Neuron (in vitro differentiated cells): ENCODE results near the gene TIAM2.
A peak's percentile ranks its signal among the peaks of the same experiment; 100 is the strongest.

ENCODE experiments used
- H2AFZ ChIP-seq: one replicate; pipeline ENCODE4 v1.6.1; 2013; ENCODE audit warnings: low read depth, mild to moderate bottlenecking, inconsistent platforms, low read length, moderate library complexity
- H3K27me3 ChIP-seq: one replicate; pipeline ENCODE4 v1.6.1; 2013; ENCODE audit warnings: low read length; ENCODE audit not compliant: insufficient read depth
- H3K36me3 ChIP-seq: one replicate; pipeline ENCODE4 v1.6.1; 2013; ENCODE audit warnings: low read length; ENCODE audit not compliant: insufficient read depth
- H3K4me1 ChIP-seq: one replicate; pipeline ENCODE4 v1.6.1; 2013; ENCODE audit warnings: low read length; ENCODE audit not compliant: insufficient read depth
- H3K4me3 ChIP-seq: 2 replicates; pipeline ENCODE4 v1.5.1; 2013; ENCODE audit warnings: mild to moderate bottlenecking, low read length, moderate library complexity
- H3K9me3 ChIP-seq: one replicate; pipeline ENCODE4 v1.6.1; 2013; ENCODE audit warnings: low read length

TIAM2 gene

GRCh38 chr6:155147958-155148663, 153.0 kb downstream of the TIAM2 start:
- peaks cover 19% of the 10 kb centered on the region for H3K36me3 ChIP-seq
- no peak overlapping the region for H3K4me3 ChIP-seq
- no peaks in the 10 kb centered on the region for H3K9me3 ChIP-seq
- peaks cover 17% of the 10 kb centered on the region for H3K4me1 ChIP-seq
- no peak overlapping the region for H2AFZ ChIP-seq
- H3K27me3 ChIP-seq = no peaks in the 10 kb centered on the region

- Histone ChIP-seq H3K9me3 (no peaks in the 10 kb centered on the region), H3K4me1 (peaks cover 10% of the 10 kb centered on the region), H3K4me3 (no peak overlapping the region), H3K36me3 (peaks cover 6% of the 10 kb centered on the region), H3K27me3 (no peaks in the 10 kb centered on the region), H2AFZ (no peak overlapping the region)
Observed at GRCh38 chr6:155150967-155151671, 156.0 kb downstream of the TIAM2 start.

GRCh38 chr6:155152211-155153076, 157.3 kb downstream of the TIAM2 start:
- Histone ChIP-seq H3K27me3 (no peaks in the 10 kb centered on the region), H2AFZ (no peak overlapping the region), H3K36me3 (peaks cover 6% of the 10 kb centered on the region), H3K4me3 (no peak overlapping the region), H3K4me1 (peaks cover 10% of the 10 kb centered on the region), H3K9me3 (no peaks in the 10 kb centered on the region)

- H3K27me3 ChIP-seq = no peaks in the 10 kb centered on the region
- peaks cover 6% of the 10 kb centered on the region for H3K36me3 ChIP-seq
- no peak overlapping the region for H3K4me3 ChIP-seq
Observed at GRCh38 chr6:155154158-155154830, 159.2 kb downstream of the TIAM2 start.

GRCh38 chr6:155155787-155156447, 160.8 kb downstream of the TIAM2 start:
- H3K36me3 ChIP-seq = peaks cover 6% of the 10 kb centered on the region

More at GRCh38 chr6:155154158-155154830, 159.2 kb downstream of the TIAM2 start:
- Histone ChIP-seq H2AFZ (no peak overlapping the region), H3K9me3 (no peaks in the 10 kb centered on the region), H3K4me1 (peaks cover 2% of the 10 kb centered on the region)

GRCh38 chr6:155157101-155157500, 162.0 kb downstream of the TIAM2 start:
- no peak overlapping the region for H2AFZ ChIP-seq
- H3K4me1 ChIP-seq = no peaks in the 10 kb centered on the region
- peaks cover 4% of the 10 kb centered on the region for H3K36me3 ChIP-seq
- H3K9me3 ChIP-seq = no peaks in the 10 kb centered on the region
- H3K27me3 ChIP-seq = no peaks in the 10 kb centered on the region
- H3K4me3 ChIP-seq = no peak overlapping the region

More at GRCh38 chr6:155155787-155156447, 160.8 kb downstream of the TIAM2 start:
- Histone ChIP-seq H3K4me1 (no peaks in the 10 kb centered on the region), H3K4me3 (no peak overlapping the region), H3K27me3 (no peaks in the 10 kb centered on the region), H3K9me3 (no peaks in the 10 kb centered on the region), H2AFZ (no peak overlapping the region)

GRCh38 chr6:155158030-155158843, 163.1 kb downstream of the TIAM2 start:
- Histone ChIP-seq H3K9me3 (no peaks in the 10 kb centered on the region), H2AFZ (no peak overlapping the region), H3K27me3 (no peaks in the 10 kb centered on the region), H3K4me1 (no peaks in the 10 kb centered on the region), H3K36me3 (peaks cover 4% of the 10 kb centered on the region), H3K4me3 (no peak overlapping the region)

GRCh38 chr6:155162682-155163081, 167.6 kb downstream of the TIAM2 start:
- Histone ChIP-seq H3K27me3 (no peaks in the 10 kb centered on the region), H3K4me3 (no peak overlapping the region), H2AFZ (no peak overlapping the region), H3K9me3 (no peaks in the 10 kb centered on the region), H3K36me3 (peaks cover 24% of the 10 kb centered on the region), H3K4me1 (no peaks in the 10 kb centered on the region)

- no peaks in the 10 kb centered on the region for H3K4me1 ChIP-seq
- no peak overlapping the region for H3K4me3 ChIP-seq
- no peak overlapping the region for H2AFZ ChIP-seq
- H3K9me3 ChIP-seq = no peaks in the 10 kb centered on the region
- H3K36me3 ChIP-seq = peaks cover 24% of the 10 kb centered on the region
- no peaks in the 10 kb centered on the region for H3K27me3 ChIP-seq
Observed at GRCh38 chr6:155163601-155164000, 168.5 kb downstream of the TIAM2 start.

GRCh38 chr6:155165029-155165710, 170.1 kb downstream of the TIAM2 start:
- H2AFZ ChIP-seq = no peak overlapping the region
- H3K27me3 ChIP-seq = no peaks in the 10 kb centered on the region
- H3K36me3 ChIP-seq = peaks cover 24% of the 10 kb centered on the region
- H3K9me3 ChIP-seq = no peaks in the 10 kb centered on the region
- no peak overlapping the region for H3K4me3 ChIP-seq
- H3K4me1 ChIP-seq = no peaks in the 10 kb centered on the region

- Histone ChIP-seq H3K9me3 (no peaks in the 10 kb centered on the region), H3K27me3 (no peaks in the 10 kb centered on the region), H3K4me1 (peaks cover 27% of the 10 kb centered on the region), H2AFZ (peak overlapping the region; percentile 17), H3K4me3 (no peak overlapping the region), H3K36me3 (peaks cover 13% of the 10 kb centered on the region)
Observed at GRCh38 chr6:155170519-155170918, 175.4 kb downstream of the TIAM2 start.
